GM12872 (cell line): Measurements from ENCODE around the gene ZBTB38.

Source experiments
- TF ChIP-seq, protein P1 (sequence below): IDR thresholded peaks from 3 replicates; pipeline ENCODE4 v1.5.1; 2011; ENCODE audit warnings: low read depth, mild to moderate bottlenecking, low read length, moderate library complexity; ENCODE audit not compliant: insufficient read depth

ZBTB38 gene

DNA sequence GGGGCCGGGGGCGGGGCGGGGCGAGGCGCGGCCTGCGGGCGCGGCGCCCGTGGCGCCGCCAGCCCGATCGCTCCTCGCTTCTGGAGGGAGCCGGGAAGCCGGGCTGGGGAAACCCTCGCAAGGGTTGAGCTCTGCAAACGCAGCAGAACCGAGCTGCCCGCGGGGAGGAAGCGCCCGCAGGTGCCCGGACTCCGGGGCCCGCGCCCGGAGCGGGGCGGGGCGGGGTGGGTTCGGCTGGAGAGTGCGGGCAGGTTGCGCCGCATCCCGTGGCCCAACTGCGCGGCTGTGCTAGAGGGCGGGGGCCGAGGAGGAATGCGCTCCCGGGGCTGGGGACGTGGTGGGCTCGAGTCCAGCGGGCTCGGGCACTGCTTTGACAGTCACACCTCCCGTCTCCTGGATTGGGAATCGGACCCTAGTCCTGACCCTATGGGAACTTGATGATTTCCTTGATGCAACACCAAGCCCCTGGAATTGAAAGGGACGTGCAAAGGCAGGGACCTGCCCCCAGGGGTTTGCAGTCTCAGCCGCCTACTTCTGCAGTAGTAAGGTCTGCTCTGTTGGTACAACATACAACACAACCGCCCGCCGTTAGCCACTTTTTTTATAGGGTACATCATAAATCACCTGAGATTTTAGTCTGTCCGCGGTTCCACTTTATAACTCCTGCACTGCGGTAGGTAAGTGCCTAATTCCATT is 34.3 kb downstream of the ZBTB38 start:
- TF ChIP-seq, protein P1, sequence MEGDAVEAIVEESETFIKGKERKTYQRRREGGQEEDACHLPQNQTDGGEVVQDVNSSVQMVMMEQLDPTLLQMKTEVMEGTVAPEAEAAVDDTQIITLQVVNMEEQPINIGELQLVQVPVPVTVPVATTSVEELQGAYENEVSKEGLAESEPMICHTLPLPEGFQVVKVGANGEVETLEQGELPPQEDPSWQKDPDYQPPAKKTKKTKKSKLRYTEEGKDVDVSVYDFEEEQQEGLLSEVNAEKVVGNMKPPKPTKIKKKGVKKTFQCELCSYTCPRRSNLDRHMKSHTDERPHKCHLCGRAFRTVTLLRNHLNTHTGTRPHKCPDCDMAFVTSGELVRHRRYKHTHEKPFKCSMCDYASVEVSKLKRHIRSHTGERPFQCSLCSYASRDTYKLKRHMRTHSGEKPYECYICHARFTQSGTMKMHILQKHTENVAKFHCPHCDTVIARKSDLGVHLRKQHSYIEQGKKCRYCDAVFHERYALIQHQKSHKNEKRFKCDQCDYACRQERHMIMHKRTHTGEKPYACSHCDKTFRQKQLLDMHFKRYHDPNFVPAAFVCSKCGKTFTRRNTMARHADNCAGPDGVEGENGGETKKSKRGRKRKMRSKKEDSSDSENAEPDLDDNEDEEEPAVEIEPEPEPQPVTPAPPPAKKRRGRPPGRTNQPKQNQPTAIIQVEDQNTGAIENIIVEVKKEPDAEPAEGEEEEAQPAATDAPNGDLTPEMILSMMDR = peak; percentile 23; the same call in 1 of the 3 replicates

- TF ChIP-seq, protein P1 = no peak
Measured at GRCh38 chr3:141403576-141403975, 35.3 kb downstream of the ZBTB38 start.

DNA sequence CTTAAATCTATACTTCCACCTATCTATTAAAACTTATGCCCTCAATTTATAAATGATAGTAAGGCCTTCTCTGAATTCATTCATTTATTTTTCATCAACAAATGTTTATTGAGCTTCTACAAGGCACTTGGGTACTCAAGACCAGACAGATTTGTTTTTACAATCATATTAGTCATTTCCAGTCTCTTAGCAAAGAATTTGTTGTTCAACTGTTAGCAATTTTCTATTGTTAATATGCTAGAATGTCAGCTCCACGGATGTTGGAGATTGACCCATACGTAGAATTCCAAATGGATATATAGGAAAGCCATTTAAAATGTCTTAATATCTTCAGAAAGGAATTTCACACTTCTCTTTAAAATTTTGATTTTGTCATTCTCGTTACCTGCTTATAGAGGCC is 36.7 kb downstream of the ZBTB38 start:
- TF ChIP-seq, protein P1 = no peak

DNA sequence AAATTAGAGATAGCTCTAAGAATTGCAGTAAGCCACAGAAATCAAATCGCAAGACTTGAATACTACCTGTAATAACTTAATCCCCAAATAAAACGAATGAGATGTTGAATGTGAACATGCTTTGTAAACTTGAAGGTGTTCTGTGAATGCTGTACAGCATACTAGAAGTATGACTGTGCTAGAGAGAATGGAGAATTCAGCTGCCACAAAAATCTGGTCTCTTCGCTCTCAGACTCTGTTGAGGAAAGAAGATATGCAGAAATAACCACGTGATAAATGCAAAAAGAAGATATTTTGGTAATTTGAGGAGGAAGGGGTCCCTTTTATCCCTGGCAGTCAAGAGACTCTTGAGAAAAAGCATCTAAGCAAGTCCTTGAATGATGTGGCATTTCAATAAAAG is 37.3 kb downstream of the ZBTB38 start:
- TF ChIP-seq, protein P1 = no peak

DNA sequence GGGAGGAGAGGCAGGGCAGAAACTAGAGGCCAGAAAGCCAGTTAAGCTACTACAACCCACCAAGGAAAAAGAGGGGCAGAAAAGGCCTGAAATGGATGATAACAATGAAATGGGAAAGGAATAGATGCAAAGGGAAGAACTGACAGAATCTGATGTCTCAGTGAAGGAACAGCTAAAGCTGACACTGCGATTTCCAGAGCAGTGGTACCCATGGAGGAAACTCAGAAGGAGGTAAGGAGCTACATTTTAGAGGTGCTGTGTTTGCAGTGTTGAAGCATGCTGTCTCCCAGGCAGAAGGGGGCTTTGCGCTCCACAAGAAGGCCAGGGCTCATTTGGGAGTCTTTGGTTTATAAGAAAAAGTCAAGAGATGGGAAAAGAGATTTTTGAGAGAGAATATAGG is 38.0 kb downstream of the ZBTB38 start:
- TF ChIP-seq, protein P1 = no peak

- TF ChIP-seq, protein P1 = no peak
Measured at GRCh38 chr3:141407047-141407446, 38.7 kb downstream of the ZBTB38 start.

DNA sequence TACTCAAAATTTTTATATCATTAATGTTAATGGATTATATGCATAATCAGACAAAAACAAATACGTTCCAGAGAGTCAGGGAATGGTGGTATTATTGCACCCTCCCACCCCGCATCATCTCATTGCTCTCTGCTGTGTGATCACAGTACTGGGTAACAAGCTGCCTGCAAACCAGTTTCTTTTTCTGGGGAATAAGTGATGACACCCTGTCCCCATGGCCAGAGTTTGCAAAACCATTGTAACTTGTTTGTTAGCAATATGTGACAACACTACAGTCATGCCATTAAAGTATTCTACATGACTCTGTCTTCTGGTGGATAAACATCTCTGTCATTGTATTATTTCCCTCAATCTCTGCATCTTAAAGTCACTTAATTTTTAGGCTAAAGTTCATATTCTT is 39.5 kb downstream of the ZBTB38 start:
- TF ChIP-seq, protein P1 = no peak

DNA sequence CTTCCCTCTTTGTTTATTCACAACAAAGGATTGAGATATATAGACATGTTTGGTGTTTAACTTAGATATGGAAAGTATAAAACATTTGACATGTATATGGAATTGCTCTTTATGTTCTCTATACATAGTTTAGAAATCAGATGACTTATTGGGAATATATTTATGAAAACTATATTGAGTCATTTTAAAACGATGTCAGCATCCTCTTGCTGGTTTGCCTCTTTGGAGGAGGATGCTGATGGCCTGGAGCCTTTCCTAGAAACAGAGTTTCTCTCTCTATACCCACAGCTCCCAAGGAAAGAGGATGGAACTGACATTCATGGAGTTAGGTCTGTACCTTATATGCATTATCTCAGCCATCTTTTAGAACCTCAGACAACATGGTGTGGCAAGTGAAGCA is 40.3 kb downstream of the ZBTB38 start:
- TF ChIP-seq, protein P1 = no peak
